D721Med (cell line): ENCODE data around the gene MGMT.

Experiments used
- DNase-seq: peaks from one replicate; pipeline ENCODE4 v3.0.0; 2011; ENCODE audit warnings: low spot score; ENCODE audit not compliant: insufficient read length
- FAIRE-seq: peaks from 2 replicates; lab custom pipeline; 2011; peaks lifted over from hg19 to GRCh38; lab: Jason Lieb, UNC
- TF ChIP-seq, protein P1 (sequence below): IDR thresholded peaks from 2 replicates; pipeline ENCODE4 v1.5.1; 2012; ENCODE audit warnings: mild to moderate bottlenecking, control low read depth; ENCODE audit not compliant: insufficient read depth; ENCODE audit errors: missing control alignments

Gene MGMT

GRCh38 chr10:129612481-129613109, 145.6 kb downstream of the MGMT start:
- FAIRE-seq (no peak), DNase-seq (no peak)
- TF ChIP-seq, protein P1, sequence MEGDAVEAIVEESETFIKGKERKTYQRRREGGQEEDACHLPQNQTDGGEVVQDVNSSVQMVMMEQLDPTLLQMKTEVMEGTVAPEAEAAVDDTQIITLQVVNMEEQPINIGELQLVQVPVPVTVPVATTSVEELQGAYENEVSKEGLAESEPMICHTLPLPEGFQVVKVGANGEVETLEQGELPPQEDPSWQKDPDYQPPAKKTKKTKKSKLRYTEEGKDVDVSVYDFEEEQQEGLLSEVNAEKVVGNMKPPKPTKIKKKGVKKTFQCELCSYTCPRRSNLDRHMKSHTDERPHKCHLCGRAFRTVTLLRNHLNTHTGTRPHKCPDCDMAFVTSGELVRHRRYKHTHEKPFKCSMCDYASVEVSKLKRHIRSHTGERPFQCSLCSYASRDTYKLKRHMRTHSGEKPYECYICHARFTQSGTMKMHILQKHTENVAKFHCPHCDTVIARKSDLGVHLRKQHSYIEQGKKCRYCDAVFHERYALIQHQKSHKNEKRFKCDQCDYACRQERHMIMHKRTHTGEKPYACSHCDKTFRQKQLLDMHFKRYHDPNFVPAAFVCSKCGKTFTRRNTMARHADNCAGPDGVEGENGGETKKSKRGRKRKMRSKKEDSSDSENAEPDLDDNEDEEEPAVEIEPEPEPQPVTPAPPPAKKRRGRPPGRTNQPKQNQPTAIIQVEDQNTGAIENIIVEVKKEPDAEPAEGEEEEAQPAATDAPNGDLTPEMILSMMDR: no peak

DNA sequence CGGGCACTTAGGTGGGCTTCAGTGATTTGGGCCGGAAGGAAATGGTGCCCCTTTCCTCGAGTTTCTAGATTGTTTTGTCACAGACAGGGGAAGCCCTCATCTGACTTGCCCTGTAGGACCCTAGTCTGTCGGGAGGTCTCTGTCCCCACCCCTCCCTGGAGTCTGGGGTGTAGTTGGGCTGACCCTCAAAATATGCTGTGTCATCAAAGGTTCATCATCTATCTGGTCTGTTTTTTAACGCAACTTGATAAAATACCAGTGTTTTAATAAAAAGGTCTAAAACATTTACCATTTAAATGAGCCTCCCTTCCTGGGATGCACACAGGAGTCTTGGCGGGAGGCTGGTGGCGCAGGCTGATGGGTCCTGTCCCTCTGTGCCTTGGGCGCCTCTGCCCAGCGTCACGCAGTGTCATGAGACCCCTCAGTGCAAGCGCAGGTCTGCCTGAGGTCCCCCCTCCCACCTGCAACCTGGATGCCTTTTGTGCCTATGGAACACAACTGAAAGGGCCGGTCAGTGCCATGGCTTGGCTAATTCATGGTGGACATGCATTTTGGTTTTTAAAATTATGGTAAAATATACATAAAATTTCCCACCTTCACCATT, 146.4 kb downstream of the MGMT start:
- no peak for FAIRE-seq
- TF ChIP-seq, protein P1: no peak
- no peak for DNase-seq

DNA sequence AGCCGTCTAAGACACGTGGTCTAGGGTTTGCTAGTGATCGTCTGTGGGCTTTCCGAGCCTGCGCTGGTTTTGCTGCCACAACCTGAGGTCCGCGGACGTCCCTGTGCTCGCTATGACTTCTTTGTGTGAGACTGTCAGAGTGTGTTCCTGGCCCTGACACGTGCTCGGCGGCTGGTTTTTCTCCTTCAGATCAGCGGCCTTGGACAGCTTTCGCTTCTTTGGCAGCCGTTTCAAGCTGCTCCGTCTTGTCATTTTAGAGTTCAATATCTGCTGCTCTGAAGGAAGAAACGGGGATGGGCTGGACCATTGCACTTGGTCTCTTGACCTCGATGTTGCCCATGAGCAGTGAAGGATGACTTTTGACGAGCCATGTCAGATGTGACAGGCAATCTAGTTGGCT, 147.3 kb downstream of the MGMT start:
- no peak for DNase-seq
- no peak for FAIRE-seq
- TF ChIP-seq, protein P1: no peak

GRCh38 chr10:129615381-129615780, 148.3 kb downstream of the MGMT start:
- TF ChIP-seq, protein P1: no peak
- FAIRE-seq (no peak), DNase-seq (no peak)

GRCh38 chr10:129615921-129616525, 149.0 kb downstream of the MGMT start:
- DNase-seq (no peak), FAIRE-seq (no peak)
- TF ChIP-seq, protein P1: no peak

DNA sequence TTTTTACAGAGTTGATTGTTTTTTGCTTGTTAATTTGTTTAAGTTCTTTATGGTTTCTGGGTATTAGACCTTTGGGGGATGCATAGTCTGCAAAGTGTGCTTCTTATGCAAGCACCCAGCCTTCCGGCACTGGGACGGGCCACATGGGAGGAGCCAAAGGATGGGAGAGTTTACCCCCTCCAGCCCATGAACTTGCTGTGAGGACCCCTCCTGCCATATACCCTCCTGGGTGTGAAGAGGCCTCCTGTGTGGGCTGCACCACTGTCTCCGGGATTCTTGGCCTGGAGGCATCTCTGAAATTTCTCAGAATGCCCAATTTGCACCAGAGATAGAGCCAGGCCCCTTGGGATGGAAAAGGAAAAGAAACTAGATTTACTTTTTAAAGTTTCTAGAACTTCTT, 150.7 kb downstream of the MGMT start:
- DNase-seq: no peak
- FAIRE-seq: no peak
- TF ChIP-seq, protein P1: no peak

DNA sequence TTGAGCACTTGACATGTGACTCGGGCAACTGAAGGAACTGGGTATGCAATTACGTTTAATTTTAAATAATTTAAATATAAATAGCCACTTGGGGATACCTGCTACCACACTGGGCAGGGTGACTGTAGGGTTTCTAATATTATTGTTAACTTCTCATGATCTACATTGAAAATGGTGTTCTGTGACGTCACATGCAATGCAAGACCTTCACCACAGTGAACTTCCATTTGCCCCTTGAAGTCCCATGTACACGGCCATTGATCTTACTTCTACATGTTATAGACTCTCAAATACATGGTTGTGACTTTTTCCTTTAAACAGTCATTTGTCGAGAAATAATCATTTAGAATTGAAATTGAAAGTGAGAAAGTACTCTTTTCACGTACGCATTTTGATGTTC, 154.0 kb downstream of the MGMT start:
- DNase-seq: no peak
- TF ChIP-seq, protein P1: no peak
- no peak for FAIRE-seq
